Epithelial cell of proximal tubule (primary cell): ENCODE measurements around the gene SPOCK1. TPM values are rescaled to one million over a fixed set of nuclear protein-coding genes. Genes with fewer than 3 reads are reported as not detected.

ENCODE experiments used
- DNase-seq: peaks from one replicate; pipeline ENCODE4 v3.0.0-alpha.2; 2011; ENCODE audit warnings: low read depth
- H3K4me3 ChIP-seq: 2 replicates; pipeline ENCODE4 v1.5.1; 2011; ENCODE audit warnings: low read depth, mild to moderate bottlenecking, low read length
- total RNA-seq: library from RNA; depleted of rRNA; stranded (reverse); fragments of >200 nt; gene quantifications from 2 replicates; pipeline ENCODE4 v1.2.3, GENCODE V29; 2015
- TF ChIP-seq, protein P1 (sequence below): conservative IDR thresholded peaks from 2 replicates; pipeline ENCODE4 v1.5.1; 2012; ENCODE audit warnings: low read depth, mild to moderate bottlenecking, low read length

Gene SPOCK1
- total RNA-seq, 1 donor from 2014 or later = 31.4 TPM

GRCh38 chr5:137248527-137248926 lies 250.6 kb downstream of the SPOCK1 start:
- TF ChIP-seq, protein P1, sequence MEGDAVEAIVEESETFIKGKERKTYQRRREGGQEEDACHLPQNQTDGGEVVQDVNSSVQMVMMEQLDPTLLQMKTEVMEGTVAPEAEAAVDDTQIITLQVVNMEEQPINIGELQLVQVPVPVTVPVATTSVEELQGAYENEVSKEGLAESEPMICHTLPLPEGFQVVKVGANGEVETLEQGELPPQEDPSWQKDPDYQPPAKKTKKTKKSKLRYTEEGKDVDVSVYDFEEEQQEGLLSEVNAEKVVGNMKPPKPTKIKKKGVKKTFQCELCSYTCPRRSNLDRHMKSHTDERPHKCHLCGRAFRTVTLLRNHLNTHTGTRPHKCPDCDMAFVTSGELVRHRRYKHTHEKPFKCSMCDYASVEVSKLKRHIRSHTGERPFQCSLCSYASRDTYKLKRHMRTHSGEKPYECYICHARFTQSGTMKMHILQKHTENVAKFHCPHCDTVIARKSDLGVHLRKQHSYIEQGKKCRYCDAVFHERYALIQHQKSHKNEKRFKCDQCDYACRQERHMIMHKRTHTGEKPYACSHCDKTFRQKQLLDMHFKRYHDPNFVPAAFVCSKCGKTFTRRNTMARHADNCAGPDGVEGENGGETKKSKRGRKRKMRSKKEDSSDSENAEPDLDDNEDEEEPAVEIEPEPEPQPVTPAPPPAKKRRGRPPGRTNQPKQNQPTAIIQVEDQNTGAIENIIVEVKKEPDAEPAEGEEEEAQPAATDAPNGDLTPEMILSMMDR = no peak
- H3K4me3 ChIP-seq = no peak overlapping the region
- DNase-seq = peak; percentile 63

- DNase-seq = no peak
- TF ChIP-seq, protein P1 = no peak
Observed at GRCh38 chr5:137245438-137245837, 253.7 kb downstream of the SPOCK1 start.

GRCh38 chr5:137240285-137240684 lies 258.8 kb downstream of the SPOCK1 start:
- TF ChIP-seq, protein P1 = no peak
- DNase-seq = no peak
- no peak overlapping the region for H3K4me3 ChIP-seq

More at GRCh38 chr5:137245438-137245837, 253.7 kb downstream of the SPOCK1 start:
- H3K4me3 ChIP-seq = no peak overlapping the region

- H3K4me3 ChIP-seq = no peak overlapping the region
- no peak for DNase-seq
- TF ChIP-seq, protein P1 = no peak
Observed at GRCh38 chr5:137236849-137237507, 262.1 kb downstream of the SPOCK1 start.

DNA sequence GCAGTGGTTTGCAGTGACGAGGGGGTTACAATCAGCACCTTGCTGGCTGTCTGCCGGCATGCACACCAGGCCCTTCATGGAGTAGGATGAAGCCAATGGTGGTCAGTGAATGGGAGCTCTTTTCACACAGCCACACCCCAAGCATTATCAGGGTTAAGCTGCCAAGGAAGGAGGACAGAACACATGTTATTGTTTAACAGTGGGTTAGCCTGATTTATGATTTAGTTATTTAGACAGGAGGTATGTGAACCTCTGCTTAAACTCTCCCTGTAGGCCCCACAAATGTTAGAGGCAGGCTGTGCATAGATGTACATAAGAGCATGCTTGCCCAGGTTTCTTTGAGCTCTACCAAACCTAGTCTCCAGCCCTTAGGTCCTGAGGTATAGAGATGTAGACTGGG lies 262.9 kb downstream of the SPOCK1 start:
- H3K4me3 ChIP-seq = no peak overlapping the region
- DNase-seq = no peak
- TF ChIP-seq, protein P1 = no peak

DNA sequence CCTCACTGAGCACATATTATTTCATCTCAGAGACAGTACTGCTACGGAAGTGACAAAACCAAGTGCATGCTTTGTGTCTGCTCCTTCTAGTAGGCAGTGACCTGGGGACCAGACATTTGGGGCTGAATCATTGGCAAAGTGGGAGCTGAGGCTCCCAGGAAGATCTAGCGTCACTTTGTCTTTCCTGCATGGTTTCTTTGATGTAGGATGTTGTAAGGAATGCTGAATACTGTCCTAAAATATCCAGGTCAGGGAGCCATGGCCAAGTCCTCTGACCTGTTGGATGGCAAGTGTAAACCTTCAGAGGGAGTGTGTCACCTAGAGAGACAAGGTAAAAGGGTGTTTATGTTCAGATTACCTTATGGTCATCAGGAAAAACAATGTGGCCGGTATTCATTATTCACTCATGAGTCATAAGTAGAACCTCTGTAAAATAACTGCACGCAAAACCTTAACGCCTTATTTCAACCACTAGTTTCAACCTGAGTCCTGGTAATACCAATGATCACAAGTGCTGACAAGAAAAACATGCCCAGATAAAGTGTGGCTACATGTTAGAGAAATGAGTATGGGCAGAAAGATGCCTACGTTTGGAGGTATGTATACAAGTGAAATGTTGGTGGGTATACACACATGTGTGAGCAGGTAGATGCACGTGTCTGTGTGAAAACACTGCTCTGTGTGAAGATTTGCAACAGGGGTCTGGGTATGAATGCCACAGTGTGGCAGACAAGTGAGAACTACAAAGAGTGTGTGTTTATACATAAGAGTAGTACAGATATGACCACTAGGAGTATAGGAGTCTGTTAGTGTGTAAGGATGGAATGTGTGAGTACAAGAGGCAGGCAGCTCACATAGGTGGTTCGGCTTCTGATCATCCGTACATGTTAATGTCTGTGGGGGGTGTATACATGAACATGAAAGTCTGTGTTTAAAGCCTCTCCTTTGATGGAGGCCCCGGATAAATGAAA lies 263.9 kb downstream of the SPOCK1 start:
- H3K4me3 ChIP-seq = no peak overlapping the region
- DNase-seq = no peak
- TF ChIP-seq, protein P1 = no peak
